Measurements from ENCODE around the gene ZBP1.
A peak's percentile ranks its signal among the peaks of the same experiment; 100 is the strongest.

Gene ZBP1

DNA sequence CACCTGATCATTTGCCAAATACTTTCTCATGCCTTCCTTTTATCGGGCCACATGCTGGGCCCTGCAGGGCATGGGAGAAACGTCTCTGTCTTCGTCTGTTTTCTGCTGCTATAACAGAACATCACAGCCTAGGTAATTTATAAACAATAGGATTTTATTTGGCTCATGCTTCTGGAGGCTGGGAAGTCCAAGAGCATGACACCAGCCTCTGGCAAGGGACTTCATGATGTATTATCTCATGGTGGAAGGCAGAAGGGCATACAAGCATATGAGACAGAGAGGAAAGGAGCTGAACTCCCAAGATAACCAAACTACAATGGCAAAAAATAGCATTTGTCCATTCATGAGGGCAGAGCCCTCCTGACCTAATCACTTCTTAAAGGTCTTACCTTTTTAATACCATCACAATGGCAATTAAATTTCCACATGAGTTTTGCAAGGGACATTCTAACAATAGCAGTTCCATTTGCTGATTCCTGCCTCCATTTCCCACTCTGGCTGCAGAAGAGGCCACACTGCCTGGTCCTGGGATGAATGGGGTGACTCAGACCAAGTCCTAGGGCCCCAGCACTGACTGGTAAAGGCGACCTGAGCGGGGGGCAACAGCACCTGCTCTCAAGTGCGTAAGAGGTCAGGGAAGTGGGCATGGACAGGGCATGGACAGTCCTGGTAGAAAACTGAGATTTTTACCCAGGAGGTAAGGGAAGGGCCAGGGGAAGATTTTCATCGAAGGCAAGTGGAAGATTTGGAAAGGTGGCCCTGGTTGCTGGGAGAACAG is 5.1 kb upstream of the ZBP1 start:
- TF ChIP-seq, protein P1, sequence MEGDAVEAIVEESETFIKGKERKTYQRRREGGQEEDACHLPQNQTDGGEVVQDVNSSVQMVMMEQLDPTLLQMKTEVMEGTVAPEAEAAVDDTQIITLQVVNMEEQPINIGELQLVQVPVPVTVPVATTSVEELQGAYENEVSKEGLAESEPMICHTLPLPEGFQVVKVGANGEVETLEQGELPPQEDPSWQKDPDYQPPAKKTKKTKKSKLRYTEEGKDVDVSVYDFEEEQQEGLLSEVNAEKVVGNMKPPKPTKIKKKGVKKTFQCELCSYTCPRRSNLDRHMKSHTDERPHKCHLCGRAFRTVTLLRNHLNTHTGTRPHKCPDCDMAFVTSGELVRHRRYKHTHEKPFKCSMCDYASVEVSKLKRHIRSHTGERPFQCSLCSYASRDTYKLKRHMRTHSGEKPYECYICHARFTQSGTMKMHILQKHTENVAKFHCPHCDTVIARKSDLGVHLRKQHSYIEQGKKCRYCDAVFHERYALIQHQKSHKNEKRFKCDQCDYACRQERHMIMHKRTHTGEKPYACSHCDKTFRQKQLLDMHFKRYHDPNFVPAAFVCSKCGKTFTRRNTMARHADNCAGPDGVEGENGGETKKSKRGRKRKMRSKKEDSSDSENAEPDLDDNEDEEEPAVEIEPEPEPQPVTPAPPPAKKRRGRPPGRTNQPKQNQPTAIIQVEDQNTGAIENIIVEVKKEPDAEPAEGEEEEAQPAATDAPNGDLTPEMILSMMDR (conservative IDR thresholded peaks at IDR 0.05) = no peak
- H3K27ac ChIP-seq = no peak overlapping the region

DNA sequence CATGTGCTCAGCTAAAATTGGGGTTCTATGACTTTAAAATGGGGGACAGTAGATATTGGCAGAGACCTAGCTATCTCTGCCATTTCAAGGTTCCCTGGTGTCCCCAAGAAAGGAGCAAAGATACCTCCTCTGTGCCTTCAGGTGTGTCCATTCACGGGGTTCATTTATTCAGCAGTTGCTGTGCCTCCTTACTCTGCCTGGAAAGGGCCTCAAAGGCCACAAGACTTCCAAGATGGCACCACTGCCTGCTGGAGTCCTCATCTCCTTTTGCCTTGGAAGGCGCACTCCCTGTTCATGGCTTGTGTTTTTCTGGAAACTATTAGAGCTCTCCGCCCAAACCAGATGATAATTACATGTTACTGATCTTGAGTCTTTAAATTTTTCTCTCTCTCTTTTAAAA is 3.9 kb upstream of the ZBP1 start:
- TF ChIP-seq, protein P1 (conservative IDR thresholded peaks at IDR 0.05) = no peak
- no peak overlapping the region for H3K27ac ChIP-seq

- H3K27ac ChIP-seq = no peak overlapping the region
- TF ChIP-seq, protein P1 (conservative IDR thresholded peaks at IDR 0.05) = peak; percentile 99
Observed at GRCh38 chr20:57622579-57623381, 2.6 kb upstream of the ZBP1 start.

DNA sequence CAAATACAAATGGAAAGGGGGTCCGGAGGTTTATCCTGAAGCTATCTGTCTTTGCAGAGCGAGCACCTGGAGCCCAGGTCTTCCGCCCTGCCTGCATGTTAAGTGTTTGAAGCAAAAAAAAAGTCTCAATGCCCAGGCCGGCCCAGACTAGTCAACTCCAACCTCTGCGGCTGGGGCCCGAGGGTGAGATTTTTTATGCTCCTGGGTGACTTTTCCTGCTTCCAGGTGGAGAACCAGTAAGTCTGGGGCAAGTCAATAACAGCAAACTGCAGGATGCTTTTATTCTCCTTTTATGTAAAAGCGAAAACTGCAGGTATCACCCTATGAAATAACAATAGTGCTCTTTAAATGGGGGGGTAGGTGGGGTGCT is 2.0 kb upstream of the ZBP1 start:
- TF ChIP-seq, protein P1 (conservative IDR thresholded peaks at IDR 0.05) = no peak
- no peak overlapping the region for H3K27ac ChIP-seq

GRCh38 chr20:57621421-57622200 is 1.4 kb upstream of the ZBP1 start:
- TF ChIP-seq, protein P1 (conservative IDR thresholded peaks at IDR 0.05) = no peak
- no peak overlapping the region for H3K27ac ChIP-seq

- TF ChIP-seq, protein P1 (conservative IDR thresholded peaks at IDR 0.05) = no peak
- H3K27ac ChIP-seq = no peak overlapping the region
Observed at GRCh38 chr20:57620999-57621398, 773 bp upstream of the ZBP1 start.
